Activated CD8-positive, alpha-beta memory T cell treated with anti-CD3 and anti-CD28 coated beads for 4 hours (primary cell): ENCODE data around the gene ANKS1B.

ENCODE experiments used
- DNase-seq, 2 donors: peaks; one replicate each; pipeline ENCODE4 v3.0.0-alpha.2; 2020; ENCODE audit warnings: low read depth in 2 of 2

Gene ANKS1B

GRCh38 chr12:99130808-99131553, 853.8 kb downstream of the ANKS1B start:
- no peak for DNase-seq

DNA sequence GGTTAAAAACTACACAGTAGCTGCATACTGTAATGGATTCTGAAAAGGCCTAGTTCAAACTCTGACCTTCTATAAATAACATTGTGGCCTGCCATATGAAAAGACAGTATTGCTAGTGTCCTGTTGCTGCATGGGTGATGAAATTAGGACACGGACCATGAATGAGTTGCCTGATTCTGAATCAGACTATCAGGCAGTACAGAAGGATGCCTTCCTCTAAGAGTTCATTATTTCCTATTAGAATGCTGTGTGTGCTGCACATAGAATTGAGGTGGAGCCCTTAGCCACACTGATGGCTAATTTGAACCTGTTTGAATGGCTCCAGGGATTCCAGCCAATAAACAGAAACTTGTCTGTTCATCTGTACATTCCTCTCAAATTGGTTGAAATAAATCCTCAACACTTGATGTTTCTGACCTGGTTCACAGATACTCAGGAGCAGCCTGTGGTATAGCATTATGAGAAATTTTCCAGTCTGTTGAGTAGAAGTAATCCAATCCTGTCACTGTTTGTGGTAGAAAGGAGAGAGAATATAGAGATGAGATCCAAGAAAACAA, 856.4 kb downstream of the ANKS1B start:
- DNase-seq = no peak

GRCh38 chr12:99122959-99123358, 861.8 kb downstream of the ANKS1B start:
- no peak for DNase-seq

DNA sequence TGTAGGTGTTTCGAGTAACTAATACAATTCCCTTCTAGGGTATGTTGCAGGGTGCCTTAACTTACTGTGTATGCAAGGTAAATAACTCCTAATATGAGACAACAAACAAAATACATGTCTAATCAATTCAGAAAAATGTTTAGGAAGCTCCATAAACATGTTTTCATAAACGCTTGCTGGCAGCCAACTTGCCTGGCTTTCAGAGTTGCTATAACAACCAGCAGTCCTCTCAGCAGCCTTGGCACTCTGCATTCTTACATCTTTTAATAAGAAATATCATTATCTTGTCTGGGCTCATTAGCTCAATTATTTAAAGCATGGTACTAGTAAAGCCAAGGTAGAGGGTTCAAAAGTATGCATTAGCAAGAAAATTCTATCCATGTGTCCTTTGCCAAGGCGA, 862.2 kb downstream of the ANKS1B start:
- no peak for DNase-seq

GRCh38 chr12:99121546-99121945, 863.2 kb downstream of the ANKS1B start:
- DNase-seq = no peak

DNA sequence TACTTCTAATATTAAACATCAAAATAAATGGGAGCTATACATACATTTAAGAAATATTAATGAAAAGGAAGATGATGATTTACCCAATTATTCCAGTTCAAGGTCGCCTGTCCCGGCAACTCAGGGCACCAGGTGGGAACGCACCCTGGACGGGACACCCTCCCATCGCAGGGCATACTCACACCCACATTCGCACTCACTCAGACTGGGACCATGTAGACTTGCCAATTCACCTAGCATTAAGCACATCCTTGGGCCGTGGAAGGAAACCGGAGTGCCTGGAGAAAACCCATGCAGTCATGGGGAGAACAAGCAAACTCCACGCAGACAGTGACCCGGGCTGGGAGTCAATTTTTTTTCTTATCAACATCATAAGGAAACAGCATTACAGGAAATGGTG, 864.8 kb downstream of the ANKS1B start:
- no peak for DNase-seq

DNA sequence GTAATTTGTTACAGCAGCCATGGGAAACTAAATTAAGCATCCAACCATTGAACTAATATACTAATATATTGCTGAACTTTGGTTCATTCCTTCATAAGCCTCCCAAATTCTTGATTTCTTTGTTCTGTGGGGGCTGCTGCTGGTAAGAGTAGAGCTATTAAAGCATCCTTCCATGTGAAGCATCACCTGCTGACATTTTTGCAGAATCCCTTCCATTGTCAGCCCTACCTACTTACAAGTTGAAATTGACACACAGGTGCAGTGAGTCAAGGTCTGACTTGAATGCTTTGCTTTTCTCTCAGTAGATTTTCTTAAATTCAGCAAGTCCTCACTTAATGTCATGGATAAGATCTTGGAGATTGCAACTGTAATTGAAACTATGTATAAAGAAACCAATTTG, 865.3 kb downstream of the ANKS1B start:
- no peak for DNase-seq

DNA sequence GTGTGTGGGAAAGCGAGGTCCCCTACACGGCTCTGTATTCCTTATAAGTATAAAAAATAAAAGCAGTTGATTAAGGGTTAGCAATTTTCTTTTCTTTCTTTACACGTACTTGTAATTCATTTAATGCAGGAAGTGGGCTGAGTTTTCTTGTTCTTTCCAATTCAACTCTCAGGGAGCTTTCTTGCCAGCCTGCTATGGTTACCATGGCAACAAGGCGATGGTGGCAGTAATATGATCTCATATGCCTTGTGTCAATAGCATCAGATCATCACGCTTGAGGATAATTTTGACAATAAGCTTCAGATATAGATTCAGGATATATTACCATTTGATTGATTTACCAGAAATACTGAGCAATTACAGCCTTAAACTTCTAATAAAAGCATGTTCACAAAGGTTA, 873.1 kb downstream of the ANKS1B start:
- no peak for DNase-seq

DNA sequence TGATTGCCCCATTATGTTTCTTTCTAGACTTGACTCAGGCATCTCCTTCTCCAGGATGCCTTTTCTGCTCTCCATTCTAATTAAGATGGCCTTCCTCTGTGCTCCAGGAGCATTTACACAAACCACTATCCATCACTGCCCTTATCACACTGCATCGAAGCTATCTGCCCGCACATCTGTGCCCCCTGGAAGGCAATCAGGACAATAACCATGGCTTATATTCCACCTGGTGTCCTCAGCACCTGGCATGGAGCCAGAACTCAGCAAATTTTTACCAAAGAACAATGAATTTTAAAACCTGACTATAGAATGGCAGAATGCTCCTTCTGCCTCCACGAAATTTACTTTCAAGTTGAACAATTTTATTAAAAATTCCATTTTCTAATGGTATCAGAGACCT, 873.9 kb downstream of the ANKS1B start:
- DNase-seq = no peak

GRCh38 chr12:99110212-99110611, 874.5 kb downstream of the ANKS1B start:
- no peak for DNase-seq

- DNase-seq = no peak
Measured at GRCh38 chr12:99108924-99109323, 875.8 kb downstream of the ANKS1B start.

GRCh38 chr12:99099786-99100185, 885.0 kb downstream of the ANKS1B start:
- no peak for DNase-seq

DNA sequence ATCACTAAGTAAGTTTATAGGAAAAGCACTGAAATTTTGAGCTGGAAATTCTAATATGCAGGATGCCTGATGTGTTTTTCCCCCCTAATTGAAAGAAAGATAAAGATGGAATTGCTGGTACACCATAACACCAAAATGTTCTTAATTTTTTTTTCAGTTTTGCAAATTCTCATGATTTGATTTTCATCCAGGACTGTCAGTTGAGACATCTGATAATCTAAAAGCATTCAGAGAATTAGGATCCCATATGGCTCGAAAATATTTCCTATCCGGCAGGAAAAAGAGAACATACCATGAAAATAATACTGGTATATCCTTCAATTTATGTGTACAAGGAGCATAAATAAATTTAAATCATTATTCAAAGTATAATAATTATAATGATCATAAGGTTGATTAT, 887.6 kb downstream of the ANKS1B start:
- DNase-seq = no peak

GRCh38 chr12:99093166-99093565, 891.6 kb downstream of the ANKS1B start:
- DNase-seq = no peak

- DNase-seq = no peak
Measured at GRCh38 chr12:99092100-99092851, 892.5 kb downstream of the ANKS1B start.

- DNase-seq = no peak
Measured at GRCh38 chr12:99087278-99087677, 897.5 kb downstream of the ANKS1B start.

DNA sequence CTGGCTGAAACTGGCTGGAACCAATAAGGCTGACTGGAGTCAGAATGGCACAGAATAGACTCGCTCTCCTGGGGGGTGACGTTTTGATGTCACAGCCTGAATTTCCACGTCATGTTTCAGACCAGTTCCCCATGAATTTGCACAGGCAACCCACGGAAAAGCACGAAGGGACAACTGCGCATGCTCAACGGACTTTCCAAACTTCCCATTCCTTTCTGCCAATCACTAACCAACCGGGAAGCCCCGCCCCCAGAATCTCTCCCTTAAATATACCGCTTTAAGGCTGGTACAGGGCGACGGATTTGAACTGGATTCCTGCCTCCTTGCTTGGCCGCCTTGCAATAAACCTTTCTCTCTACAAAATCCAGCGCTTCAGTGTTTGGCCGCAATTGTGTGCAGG, 904.9 kb downstream of the ANKS1B start:
- DNase-seq = no peak

DNA sequence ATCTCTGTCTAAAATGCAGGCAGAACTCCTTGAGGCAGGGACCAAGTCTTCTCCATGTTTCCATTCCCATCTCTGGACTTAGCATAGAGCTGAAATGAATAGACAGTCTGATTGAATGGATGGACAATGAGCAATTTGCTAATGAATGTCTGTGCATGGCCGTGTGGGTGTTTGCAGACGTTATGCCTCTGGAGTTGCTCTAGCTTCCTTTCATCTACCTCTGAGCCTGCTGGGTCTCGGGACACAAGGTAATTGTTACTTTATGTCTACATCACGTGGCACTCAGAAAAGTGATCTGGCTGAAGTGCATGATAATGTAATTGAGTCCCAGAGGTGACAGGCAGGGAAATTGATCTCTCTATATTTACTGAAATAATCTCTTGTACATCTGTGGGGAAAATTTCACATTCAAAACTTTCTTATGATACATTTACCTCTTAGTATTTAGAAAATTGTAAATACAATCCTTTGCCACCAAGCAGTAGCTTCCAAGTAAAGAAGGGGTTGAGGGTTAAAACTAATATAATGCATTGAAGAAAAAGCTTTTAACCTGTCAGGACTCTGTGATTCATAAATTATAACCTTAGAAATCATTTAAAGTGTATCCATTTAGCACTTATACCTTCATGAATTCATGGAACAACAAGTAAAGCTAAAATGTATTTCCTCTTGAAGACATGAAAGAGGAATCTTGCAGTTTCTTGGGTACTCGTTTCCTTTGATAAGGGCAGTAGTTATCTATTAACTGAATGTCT, 915.6 kb downstream of the ANKS1B start:
- no peak for DNase-seq

- DNase-seq = no peak
Measured at GRCh38 chr12:99067171-99067785, 917.5 kb downstream of the ANKS1B start.

DNA sequence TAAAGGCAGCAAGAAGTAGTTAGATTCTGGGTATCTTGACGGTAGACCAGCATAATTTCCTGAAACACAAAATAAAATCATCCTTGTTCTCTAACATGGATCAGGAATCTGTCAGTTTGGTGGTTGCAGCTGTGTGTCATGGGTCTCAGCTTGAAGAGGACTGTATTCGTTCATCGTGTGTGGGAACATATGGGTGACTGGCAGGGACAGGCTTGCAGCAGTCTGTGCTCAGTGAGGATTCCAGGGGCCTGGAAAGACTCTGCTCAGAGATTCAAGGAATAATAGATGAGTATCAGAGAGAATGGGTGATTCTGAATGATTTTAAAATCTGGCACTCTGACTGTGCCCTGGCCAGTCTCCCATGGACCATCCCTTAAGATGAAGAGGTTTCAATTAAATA, 918.0 kb downstream of the ANKS1B start:
- no peak for DNase-seq

GRCh38 chr12:99063182-99063581, 921.6 kb downstream of the ANKS1B start:
- no peak for DNase-seq
